DOHH2 (cell line): ENCODE measurements around the gene CACNA2D3.

Source experiments
- H3F3A ChIP-seq: fragments of 200-600 bp; sonication (generic), shearing (Covaris generic); 2 replicates; pipeline ENCODE4 v1.6.0; 2016; ENCODE audit warnings: antibody characterized with exemption, mild to moderate bottlenecking; ENCODE audit not compliant: control insufficient read depth, insufficient read depth
- H3K27ac ChIP-seq: fragments of 200-600 bp; sonication (generic); 2 replicates; pipeline ENCODE4 v1.5.1; 2014; ENCODE audit warnings: low read depth, mild to moderate bottlenecking, low read length, moderate library complexity
- H3K27me3 ChIP-seq: fragments of 200-600 bp; sonication (generic); 2 replicates; pipeline ENCODE4 v1.6.1; 2014; ENCODE audit warnings: mild to moderate bottlenecking, low read length, mixed read lengths; ENCODE audit not compliant: control insufficient read depth
- H3K36me3 ChIP-seq: fragments of 200-600 bp; sonication (generic); 2 replicates; pipeline ENCODE4 v1.6.1; 2014; ENCODE audit warnings: mild to moderate bottlenecking, low read length, moderate library complexity, mixed read lengths; ENCODE audit not compliant: control insufficient read depth
- H3K4me1 ChIP-seq: fragments of 200-600 bp; sonication (generic); 2 replicates; pipeline ENCODE4 v1.6.1; 2014; ENCODE audit warnings: mild to moderate bottlenecking, low read length, mixed read lengths; ENCODE audit not compliant: control insufficient read depth
- H3K4me2 ChIP-seq: fragments of 200-600 bp; sonication (generic); 2 replicates; pipeline ENCODE4 v1.6.0; 2014; ENCODE audit warnings: mild to moderate bottlenecking, low read length, moderate library complexity
- H3K4me3 ChIP-seq: fragments of 200-600 bp; sonication (generic); 2 replicates; pipeline ENCODE4 v1.5.1; 2014; ENCODE audit warnings: mild to moderate bottlenecking, low read length, mixed read lengths
- H3K79me2 ChIP-seq: fragments of 200-600 bp; sonication (generic); 2 replicates; pipeline ENCODE4 v1.6.1; 2014; ENCODE audit warnings: mild to moderate bottlenecking, low read length, mixed read lengths; ENCODE audit not compliant: control insufficient read depth
- H3K9me2 ChIP-seq: fragments of 200-600 bp; sonication (generic); replicated peaks from 2 replicates; pipeline ENCODE4 v1.6.1; 2014; ENCODE audit warnings: mild to moderate bottlenecking, low read length, mixed read lengths; ENCODE audit not compliant: control insufficient read depth
- H3K9me3 ChIP-seq: fragments of 200-600 bp; sonication (generic); 2 replicates; pipeline ENCODE4 v1.6.1; 2014; ENCODE audit warnings: antibody characterized with exemption, low read length, mixed read lengths; ENCODE audit not compliant: control insufficient read depth, insufficient read depth
- H4K20me1 ChIP-seq: fragments of 200-600 bp; sonication (generic); 2 replicates; pipeline ENCODE4 v1.6.0; 2014; ENCODE audit warnings: low read depth, mild to moderate bottlenecking, antibody characterized with exemption, low read length, moderate library complexity; ENCODE audit not compliant: control insufficient read depth, insufficient read depth
- EZH2phosphoT487 ChIP-seq: fragments of 200-600 bp; sonication (generic); IDR thresholded peaks from 2 replicates; pipeline ENCODE4 v1.6.1; 2017; ENCODE audit warnings: borderline replicate concordance, mild to moderate bottlenecking, antibody characterized with exemption, low read length, moderate library complexity, mixed read lengths
- TF ChIP-seq, protein P1 (sequence below): fragments of 200-600 bp; sonication (generic); IDR thresholded peaks from one replicate; pipeline ENCODE4 v1.5.1; 2014; ENCODE audit warnings: antibody characterized with exemption, mild to moderate bottlenecking, low read depth, low read length; ENCODE audit not compliant: poor library complexity, severe bottlenecking

Gene CACNA2D3

DNA sequence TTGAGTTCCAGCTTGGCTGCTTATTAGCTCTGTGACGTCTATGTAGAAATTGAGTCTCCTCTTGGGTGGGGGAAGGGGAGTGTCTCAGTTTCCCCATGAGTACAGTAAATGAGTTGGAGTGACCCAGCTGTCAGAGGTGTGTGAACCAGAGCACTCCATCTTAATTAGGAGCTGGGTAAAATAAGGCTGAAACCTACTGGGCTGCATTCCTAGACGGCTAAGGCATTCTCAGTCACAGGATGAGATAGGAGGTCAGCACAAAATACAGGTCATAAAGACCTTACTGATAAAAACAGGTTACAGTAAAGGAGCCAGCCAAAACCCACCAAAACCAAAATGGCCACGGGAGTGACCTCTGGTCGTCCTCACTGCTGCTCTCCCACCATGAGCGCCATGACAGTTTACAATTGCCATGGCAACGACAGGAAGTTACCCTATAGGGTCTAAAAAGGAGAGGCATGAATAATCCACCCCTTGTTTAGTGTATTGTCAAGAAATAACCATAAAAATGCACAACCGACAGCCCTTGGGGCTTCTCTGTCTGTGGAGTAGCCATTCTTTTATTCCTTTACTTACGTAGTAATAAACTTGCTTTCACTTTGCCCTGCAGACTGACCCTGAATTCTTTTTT is 222.4 kb downstream of the CACNA2D3 start:
- Histone ChIP-seq H3K27ac (no peak overlapping the region), H3K4me2 (no peak overlapping the region), H3K4me3 (no peak overlapping the region), H3K79me2 (no peaks in the 10 kb centered on the region), H3K9me2 (no peaks in the 10 kb centered on the region), H4K20me1 (no peaks in the 10 kb centered on the region), H3K36me3 (no peaks in the 10 kb centered on the region), H3F3A (no peaks in the 10 kb centered on the region), H3K27me3 (no peaks in the 10 kb centered on the region; the same call in 1 of the 2 replicates), H3K4me1 (no peaks in the 10 kb centered on the region), H3K9me3 (no peaks in the 10 kb centered on the region)
- TF ChIP-seq, protein P1, sequence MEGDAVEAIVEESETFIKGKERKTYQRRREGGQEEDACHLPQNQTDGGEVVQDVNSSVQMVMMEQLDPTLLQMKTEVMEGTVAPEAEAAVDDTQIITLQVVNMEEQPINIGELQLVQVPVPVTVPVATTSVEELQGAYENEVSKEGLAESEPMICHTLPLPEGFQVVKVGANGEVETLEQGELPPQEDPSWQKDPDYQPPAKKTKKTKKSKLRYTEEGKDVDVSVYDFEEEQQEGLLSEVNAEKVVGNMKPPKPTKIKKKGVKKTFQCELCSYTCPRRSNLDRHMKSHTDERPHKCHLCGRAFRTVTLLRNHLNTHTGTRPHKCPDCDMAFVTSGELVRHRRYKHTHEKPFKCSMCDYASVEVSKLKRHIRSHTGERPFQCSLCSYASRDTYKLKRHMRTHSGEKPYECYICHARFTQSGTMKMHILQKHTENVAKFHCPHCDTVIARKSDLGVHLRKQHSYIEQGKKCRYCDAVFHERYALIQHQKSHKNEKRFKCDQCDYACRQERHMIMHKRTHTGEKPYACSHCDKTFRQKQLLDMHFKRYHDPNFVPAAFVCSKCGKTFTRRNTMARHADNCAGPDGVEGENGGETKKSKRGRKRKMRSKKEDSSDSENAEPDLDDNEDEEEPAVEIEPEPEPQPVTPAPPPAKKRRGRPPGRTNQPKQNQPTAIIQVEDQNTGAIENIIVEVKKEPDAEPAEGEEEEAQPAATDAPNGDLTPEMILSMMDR: no peak
- TF ChIP-seq EZH2phosphoT487: no peak

DNA sequence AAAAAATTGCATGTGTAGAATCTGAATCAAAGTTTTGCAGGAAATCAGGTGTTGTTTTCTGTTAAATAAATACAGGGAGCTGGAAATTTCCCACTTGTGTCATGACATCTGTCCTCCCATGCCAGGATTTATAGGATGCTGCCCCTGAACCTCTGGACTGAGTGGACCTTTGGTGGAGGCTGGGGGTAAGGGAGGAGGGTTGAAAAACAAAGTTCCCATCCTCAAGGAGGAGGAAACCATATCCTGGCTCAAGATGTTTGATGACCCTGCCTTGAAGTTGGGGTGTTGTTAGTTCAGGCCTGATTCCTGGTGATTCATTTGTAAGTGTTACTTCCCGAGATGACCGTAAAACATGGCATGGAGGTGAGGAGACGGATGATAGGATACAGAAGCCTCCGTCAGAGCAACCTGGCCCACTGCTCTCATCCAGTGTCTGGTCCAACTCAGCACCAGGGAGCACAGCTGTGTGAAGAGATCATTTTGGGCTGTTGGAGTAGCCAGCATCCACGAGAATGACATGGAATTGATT is 223.6 kb downstream of the CACNA2D3 start:
- H3K4me3 ChIP-seq: no peak overlapping the region
- no peak for TF ChIP-seq EZH2phosphoT487
- TF ChIP-seq, protein P1: no peak
- H3K36me3 ChIP-seq: no peaks in the 10 kb centered on the region
- H3K9me3 ChIP-seq: no peaks in the 10 kb centered on the region
- no peaks in the 10 kb centered on the region for H3K4me1 ChIP-seq
- H3K27me3 ChIP-seq: no peaks in the 10 kb centered on the region; the same call in 1 of the 2 replicates
- H3K79me2 ChIP-seq: no peaks in the 10 kb centered on the region
- no peaks in the 10 kb centered on the region for H4K20me1 ChIP-seq
- no peak overlapping the region for H3K27ac ChIP-seq
- H3K4me2 ChIP-seq: no peak overlapping the region
- no peaks in the 10 kb centered on the region for H3K9me2 ChIP-seq
- H3F3A ChIP-seq: no peaks in the 10 kb centered on the region

GRCh38 chr3:54347060-54347459 is 224.7 kb downstream of the CACNA2D3 start:
- Histone ChIP-seq H3K4me3 (no peak overlapping the region), H3K9me2 (no peaks in the 10 kb centered on the region), H4K20me1 (no peaks in the 10 kb centered on the region), H3K4me1 (no peaks in the 10 kb centered on the region), H3K27me3 (no peaks in the 10 kb centered on the region; the same call in 1 of the 2 replicates), H3K79me2 (no peaks in the 10 kb centered on the region), H3K9me3 (no peaks in the 10 kb centered on the region), H3K4me2 (no peak overlapping the region), H3K36me3 (no peaks in the 10 kb centered on the region), H3K27ac (no peak overlapping the region), H3F3A (no peaks in the 10 kb centered on the region)
- TF ChIP-seq, protein P1: no peak
- TF ChIP-seq EZH2phosphoT487: no peak
